ENCODE data around the gene FKBP15. TPM values are rescaled to one million over a fixed set of nuclear protein-coding genes. Genes with fewer than 3 reads are reported as not detected.

Gene FKBP15
- total and polyA plus RNA-seq, 2 of the 13 experiments (the other 11 are each of a cell fraction or from before 2014, with no cell fraction given) = 12.3 to 18.6 TPM

DNA sequence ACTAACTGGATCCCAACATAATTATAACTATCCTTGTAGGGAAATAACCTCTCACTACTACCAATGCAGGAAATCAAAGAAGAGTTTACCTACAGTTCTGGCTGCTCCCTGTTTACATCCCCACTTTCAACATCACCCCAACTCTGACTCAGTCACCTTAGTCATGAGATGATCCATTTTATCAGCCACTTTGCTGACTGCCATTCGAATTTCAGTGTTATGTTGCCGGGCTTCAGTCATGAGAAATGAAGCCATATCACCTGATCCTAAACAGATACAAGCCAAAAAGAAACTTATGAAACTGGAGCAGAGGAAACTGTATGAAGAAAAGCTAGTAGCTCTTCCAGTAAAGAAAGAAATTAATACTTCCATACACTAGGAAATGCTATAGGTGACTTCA lies 36.5 kb downstream of the FKBP15 start (continued):
- TF ChIP-seq, protein P1, sequence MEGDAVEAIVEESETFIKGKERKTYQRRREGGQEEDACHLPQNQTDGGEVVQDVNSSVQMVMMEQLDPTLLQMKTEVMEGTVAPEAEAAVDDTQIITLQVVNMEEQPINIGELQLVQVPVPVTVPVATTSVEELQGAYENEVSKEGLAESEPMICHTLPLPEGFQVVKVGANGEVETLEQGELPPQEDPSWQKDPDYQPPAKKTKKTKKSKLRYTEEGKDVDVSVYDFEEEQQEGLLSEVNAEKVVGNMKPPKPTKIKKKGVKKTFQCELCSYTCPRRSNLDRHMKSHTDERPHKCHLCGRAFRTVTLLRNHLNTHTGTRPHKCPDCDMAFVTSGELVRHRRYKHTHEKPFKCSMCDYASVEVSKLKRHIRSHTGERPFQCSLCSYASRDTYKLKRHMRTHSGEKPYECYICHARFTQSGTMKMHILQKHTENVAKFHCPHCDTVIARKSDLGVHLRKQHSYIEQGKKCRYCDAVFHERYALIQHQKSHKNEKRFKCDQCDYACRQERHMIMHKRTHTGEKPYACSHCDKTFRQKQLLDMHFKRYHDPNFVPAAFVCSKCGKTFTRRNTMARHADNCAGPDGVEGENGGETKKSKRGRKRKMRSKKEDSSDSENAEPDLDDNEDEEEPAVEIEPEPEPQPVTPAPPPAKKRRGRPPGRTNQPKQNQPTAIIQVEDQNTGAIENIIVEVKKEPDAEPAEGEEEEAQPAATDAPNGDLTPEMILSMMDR (CRISPR knock-in tag; IDR thresholded peaks at IDR 0.05) = no peak
- TF ChIP-seq CEBPB (IDR thresholded peaks at IDR 0.05; ENCODE audit: borderline replicate concordance, low read depth, low read length) (no peak), PAWR (CRISPR knock-in tag; IDR thresholded peaks at IDR 0.05; ENCODE audit: borderline replicate concordance) (no peak), ZNF333 (CRISPR knock-in tag; IDR thresholded peaks at IDR 0.05; ENCODE audit: borderline replicate concordance) (no peak)
- TF ChIP-seq, protein P2, sequence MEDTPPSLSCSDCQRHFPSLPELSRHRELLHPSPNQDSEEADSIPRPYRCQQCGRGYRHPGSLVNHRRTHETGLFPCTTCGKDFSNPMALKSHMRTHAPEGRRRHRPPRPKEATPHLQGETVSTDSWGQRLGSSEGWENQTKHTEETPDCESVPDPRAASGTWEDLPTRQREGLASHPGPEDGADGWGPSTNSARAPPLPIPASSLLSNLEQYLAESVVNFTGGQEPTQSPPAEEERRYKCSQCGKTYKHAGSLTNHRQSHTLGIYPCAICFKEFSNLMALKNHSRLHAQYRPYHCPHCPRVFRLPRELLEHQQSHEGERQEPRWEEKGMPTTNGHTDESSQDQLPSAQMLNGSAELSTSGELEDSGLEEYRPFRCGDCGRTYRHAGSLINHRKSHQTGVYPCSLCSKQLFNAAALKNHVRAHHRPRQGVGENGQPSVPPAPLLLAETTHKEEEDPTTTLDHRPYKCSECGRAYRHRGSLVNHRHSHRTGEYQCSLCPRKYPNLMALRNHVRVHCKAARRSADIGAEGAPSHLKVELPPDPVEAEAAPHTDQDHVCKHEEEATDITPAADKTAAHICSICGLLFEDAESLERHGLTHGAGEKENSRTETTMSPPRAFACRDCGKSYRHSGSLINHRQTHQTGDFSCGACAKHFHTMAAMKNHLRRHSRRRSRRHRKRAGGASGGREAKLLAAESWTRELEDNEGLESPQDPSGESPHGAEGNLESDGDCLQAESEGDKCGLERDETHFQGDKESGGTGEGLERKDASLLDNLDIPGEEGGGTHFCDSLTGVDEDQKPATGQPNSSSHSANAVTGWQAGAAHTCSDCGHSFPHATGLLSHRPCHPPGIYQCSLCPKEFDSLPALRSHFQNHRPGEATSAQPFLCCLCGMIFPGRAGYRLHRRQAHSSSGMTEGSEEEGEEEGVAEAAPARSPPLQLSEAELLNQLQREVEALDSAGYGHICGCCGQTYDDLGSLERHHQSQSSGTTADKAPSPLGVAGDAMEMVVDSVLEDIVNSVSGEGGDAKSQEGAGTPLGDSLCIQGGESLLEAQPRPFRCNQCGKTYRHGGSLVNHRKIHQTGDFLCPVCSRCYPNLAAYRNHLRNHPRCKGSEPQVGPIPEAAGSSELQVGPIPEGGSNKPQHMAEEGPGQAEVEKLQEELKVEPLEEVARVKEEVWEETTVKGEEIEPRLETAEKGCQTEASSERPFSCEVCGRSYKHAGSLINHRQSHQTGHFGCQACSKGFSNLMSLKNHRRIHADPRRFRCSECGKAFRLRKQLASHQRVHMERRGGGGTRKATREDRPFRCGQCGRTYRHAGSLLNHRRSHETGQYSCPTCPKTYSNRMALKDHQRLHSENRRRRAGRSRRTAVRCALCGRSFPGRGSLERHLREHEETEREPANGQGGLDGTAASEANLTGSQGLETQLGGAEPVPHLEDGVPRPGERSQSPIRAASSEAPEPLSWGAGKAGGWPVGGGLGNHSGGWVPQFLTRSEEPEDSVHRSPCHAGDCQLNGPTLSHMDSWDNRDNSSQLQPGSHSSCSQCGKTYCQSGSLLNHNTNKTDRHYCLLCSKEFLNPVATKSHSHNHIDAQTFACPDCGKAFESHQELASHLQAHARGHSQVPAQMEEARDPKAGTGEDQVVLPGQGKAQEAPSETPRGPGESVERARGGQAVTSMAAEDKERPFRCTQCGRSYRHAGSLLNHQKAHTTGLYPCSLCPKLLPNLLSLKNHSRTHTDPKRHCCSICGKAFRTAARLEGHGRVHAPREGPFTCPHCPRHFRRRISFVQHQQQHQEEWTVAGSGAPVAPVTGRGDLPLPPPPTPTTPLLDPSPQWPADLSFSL (CRISPR knock-in tag; IDR thresholded peaks at IDR 0.05) = no peak

Data from HepG2 (cell line).